PFSK-1 (cell line): Measurements from ENCODE around the gene PPP1R12B.

Experiments
- FOXP2 ChIP-seq: optimal IDR thresholded peaks from 2 replicates; pipeline ENCODE3; 2011; ENCODE audit warnings: borderline replicate concordance, control low read depth, inconsistent platforms; ENCODE audit not compliant: insufficient read depth; ENCODE audit errors: extremely low read length, extremely low read depth
- POLR2AphosphoS5 ChIP-seq: IDR thresholded peaks from 2 replicates; pipeline ENCODE4 v1.6.1; 2012; ENCODE audit warnings: low read depth, mild to moderate bottlenecking, control low read depth, low read length, moderate library complexity
- SIN3A ChIP-seq: IDR thresholded peaks from 2 replicates; pipeline ENCODE4 v1.6.1; 2012; ENCODE audit warnings: mild to moderate bottlenecking, low read length, moderate library complexity, borderline replicate concordance; ENCODE audit not compliant: insufficient read depth
- TAF1 ChIP-seq: IDR thresholded peaks from 2 replicates; pipeline ENCODE4 v1.6.1; 2012; ENCODE audit warnings: low read length, control low read depth, borderline replicate concordance; ENCODE audit not compliant: insufficient read depth
- TF ChIP-seq, protein P1 (sequence below), 2 experiments: IDR thresholded peaks; 2 replicates each; pipeline versions ENCODE4 v1.6.1 to v1.8.0; 2011 to 2012; ENCODE audit warnings: low read depth in 2 of 2, low read length in 2 of 2, control low read depth in 1 of 2, inconsistent platforms in 1 of 2, mild to moderate bottlenecking in 1 of 2, moderate library complexity in 1 of 2; ENCODE audit not compliant: insufficient read depth in 1 of 2

Gene PPP1R12B

DNA sequence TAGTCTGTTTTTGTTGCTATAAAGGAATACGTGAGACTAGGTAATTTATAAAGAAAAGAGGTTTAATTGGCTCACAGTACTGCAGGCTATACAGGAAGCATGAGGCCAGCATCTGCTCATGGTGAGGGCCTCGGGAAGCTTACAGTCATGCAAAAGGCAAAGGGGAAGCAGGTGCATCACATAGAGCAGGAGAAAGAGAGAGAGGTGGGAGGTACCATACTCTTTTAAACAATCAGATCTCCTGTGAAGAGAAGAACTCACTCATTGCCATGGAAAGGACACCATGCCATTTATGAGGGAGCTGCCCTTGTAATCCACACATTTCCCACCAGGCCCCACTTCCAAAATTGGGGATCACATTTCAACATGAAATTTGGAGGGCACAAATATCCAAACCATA, 12.7 kb downstream of the PPP1R12B start:
- TF ChIP-seq POLR2AphosphoS5: no peak
- TF ChIP-seq FOXP2: no peak
- no peak for TF ChIP-seq TAF1
- TF ChIP-seq, protein P1, sequence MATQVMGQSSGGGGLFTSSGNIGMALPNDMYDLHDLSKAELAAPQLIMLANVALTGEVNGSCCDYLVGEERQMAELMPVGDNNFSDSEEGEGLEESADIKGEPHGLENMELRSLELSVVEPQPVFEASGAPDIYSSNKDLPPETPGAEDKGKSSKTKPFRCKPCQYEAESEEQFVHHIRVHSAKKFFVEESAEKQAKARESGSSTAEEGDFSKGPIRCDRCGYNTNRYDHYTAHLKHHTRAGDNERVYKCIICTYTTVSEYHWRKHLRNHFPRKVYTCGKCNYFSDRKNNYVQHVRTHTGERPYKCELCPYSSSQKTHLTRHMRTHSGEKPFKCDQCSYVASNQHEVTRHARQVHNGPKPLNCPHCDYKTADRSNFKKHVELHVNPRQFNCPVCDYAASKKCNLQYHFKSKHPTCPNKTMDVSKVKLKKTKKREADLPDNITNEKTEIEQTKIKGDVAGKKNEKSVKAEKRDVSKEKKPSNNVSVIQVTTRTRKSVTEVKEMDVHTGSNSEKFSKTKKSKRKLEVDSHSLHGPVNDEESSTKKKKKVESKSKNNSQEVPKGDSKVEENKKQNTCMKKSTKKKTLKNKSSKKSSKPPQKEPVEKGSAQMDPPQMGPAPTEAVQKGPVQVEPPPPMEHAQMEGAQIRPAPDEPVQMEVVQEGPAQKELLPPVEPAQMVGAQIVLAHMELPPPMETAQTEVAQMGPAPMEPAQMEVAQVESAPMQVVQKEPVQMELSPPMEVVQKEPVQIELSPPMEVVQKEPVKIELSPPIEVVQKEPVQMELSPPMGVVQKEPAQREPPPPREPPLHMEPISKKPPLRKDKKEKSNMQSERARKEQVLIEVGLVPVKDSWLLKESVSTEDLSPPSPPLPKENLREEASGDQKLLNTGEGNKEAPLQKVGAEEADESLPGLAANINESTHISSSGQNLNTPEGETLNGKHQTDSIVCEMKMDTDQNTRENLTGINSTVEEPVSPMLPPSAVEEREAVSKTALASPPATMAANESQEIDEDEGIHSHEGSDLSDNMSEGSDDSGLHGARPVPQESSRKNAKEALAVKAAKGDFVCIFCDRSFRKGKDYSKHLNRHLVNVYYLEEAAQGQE (IDR thresholded peaks at IDR 0.05; ENCODE audit: insufficient read depth in 1 of 2, low read depth in 2 of 2, low read length in 2 of 2): no peak
- no peak for TF ChIP-seq SIN3A

DNA sequence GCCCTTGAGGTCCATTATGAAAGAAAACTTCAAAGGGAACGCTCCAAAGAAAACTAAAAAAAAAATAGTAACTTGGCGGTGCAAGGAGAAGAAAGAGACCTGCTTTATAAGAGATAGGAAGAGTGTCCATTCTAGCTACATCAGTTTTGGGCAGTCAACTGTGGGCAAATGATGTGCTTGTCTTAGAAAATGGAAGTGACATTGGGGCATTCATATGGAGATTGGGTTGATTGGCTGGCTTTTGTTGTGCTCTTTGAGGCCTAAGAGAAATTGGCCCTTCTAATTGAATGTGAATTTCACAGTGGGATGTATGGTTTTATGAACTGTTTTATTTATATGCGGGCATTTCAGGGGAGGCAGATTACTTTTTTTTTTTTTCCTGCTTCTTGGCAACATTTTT, 13.2 kb downstream of the PPP1R12B start:
- TF ChIP-seq POLR2AphosphoS5 (no peak), SIN3A (no peak), TAF1 (no peak), FOXP2 (no peak)
- TF ChIP-seq, protein P1 (IDR thresholded peaks at IDR 0.05; ENCODE audit: insufficient read depth in 1 of 2, low read depth in 2 of 2, low read length in 2 of 2): no peak

DNA sequence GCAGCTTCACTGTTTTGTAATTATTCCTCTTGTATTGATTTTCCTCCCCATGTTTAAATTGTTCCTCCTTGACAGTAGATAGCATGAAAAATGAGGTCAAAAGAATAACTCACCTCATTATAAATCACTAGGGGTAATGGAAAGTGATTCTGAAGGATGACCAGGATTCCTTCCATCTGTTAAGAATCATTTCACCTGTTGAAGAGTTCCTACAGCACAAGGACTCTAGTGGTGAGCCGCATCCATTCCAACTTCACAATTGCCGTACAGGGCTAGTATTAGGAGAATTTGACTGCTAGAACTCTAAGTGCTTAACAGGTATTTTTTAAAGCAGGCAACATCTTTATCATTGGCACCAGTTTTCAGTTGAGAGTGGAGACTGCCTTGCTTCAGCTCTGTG, 13.7 kb downstream of the PPP1R12B start:
- TF ChIP-seq SIN3A (no peak), TAF1 (no peak), FOXP2 (no peak), POLR2AphosphoS5 (no peak)
- TF ChIP-seq, protein P1 (IDR thresholded peaks at IDR 0.05; ENCODE audit: insufficient read depth in 1 of 2, low read depth in 2 of 2, low read length in 2 of 2): no peak

DNA sequence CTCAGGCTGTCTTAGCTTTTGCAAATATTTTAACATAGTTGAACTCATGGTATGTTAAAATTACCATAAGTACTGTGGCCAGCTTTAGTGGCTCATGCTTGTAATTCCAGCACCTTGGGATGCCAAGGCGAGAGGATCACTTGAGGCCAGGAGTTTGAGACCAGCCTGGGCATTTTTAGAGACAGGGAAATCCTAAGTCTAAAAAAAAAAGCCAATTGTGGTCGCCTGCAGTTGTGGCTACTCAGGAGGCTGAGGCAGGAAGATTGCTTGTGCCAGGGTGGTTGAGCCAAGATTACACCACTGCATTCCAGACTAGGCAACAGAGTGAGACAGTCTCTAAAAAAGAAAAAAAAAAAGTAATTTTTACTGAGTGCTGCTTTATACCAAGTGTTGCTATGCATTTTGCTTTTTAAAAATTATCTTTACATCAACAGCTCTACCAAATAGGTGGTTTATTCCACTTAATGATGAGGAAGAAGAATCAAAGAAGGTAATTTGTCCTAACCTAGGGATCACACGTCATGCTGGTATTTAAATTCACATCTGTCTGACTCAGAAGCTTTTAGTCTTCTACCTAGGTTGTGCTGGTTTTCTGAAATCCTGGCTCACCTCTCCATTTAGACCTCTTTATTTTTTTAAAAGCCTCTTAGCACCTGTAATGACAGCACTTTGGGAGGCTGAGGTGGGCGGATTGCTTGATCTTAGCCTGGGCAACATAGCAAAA, 16.8 kb downstream of the PPP1R12B start:
- TF ChIP-seq SIN3A (no peak), POLR2AphosphoS5 (no peak), FOXP2 (no peak), TAF1 (no peak)
- TF ChIP-seq, protein P1 (IDR thresholded peaks at IDR 0.05; ENCODE audit: insufficient read depth in 1 of 2, low read depth in 2 of 2, low read length in 2 of 2): no peak
